Measurements from ENCODE around the gene DMRTC1.
"Not testable (repeated sequence)": the region's sequence is repeated elsewhere in the genome, so short reads cannot be mapped to it uniquely, and the experiment has no call there.

The DMRTC1 gene

GRCh38 chrX:72943819-72944169 is at the start of gene DMRTC1:
DMRTC1 (minus strand) TSS chrX:72943837; CDS start chrX:72875694, 68,143 bp downstream.
- DNase-seq (ENCODE audit: low read depth in 2 of 2) = not testable (repeated sequence)

GRCh38 chrX:72980894-72981469 is 37.3 kb upstream of the DMRTC1 start:
- DNase-seq (ENCODE audit: low read depth in 2 of 2) = not testable (repeated sequence)

- not testable (repeated sequence) for DNase-seq (ENCODE audit: low read depth in 2 of 2)
Measured at GRCh38 chrX:72974885-72975284, 31.2 kb upstream of the DMRTC1 start.

- DNase-seq (ENCODE audit: low read depth in 2 of 2) = not testable (repeated sequence)
Measured at GRCh38 chrX:72971859-72972258, 28.2 kb upstream of the DMRTC1 start.

- DNase-seq (ENCODE audit: low read depth in 2 of 2) = not testable (repeated sequence)
Measured at GRCh38 chrX:72959971-72960370, 16.3 kb upstream of the DMRTC1 start.

GRCh38 chrX:72943035-72943818 is 410 bp downstream of the DMRTC1 start:
- DNase-seq (ENCODE audit: low read depth in 2 of 2) = not testable (repeated sequence)

- not testable (repeated sequence) for DNase-seq (ENCODE audit: low read depth in 2 of 2)
Measured at GRCh38 chrX:72942272-72942671, 1.4 kb downstream of the DMRTC1 start.

- DNase-seq (ENCODE audit: low read depth in 2 of 2) = not testable (repeated sequence)
Measured at GRCh38 chrX:72937906-72938305, 5.7 kb downstream of the DMRTC1 start, which contains the start of gene FAM236A. FAM236A (plus strand) TSS chrX:72938206; CDS start chrX:72938263, 57 bp downstream.

- not testable (repeated sequence) for DNase-seq (ENCODE audit: low read depth in 2 of 2)
Measured at GRCh38 chrX:72936882-72937455, 6.7 kb downstream of the DMRTC1 start.

- not testable (repeated sequence) for DNase-seq (ENCODE audit: low read depth in 2 of 2)
Measured at GRCh38 chrX:72936455-72936854, 7.2 kb downstream of the DMRTC1 start.

GRCh38 chrX:72932283-72932682 is 11.4 kb downstream of the DMRTC1 start:
- DNase-seq (ENCODE audit: low read depth in 2 of 2) = not testable (repeated sequence)

GRCh38 chrX:72916096-72916495 is 27.5 kb downstream of the DMRTC1 start:
- not testable (repeated sequence) for DNase-seq (ENCODE audit: low read depth in 2 of 2)

- not testable (repeated sequence) for DNase-seq (ENCODE audit: low read depth in 2 of 2)
Measured at GRCh38 chrX:72912315-72912714, 31.3 kb downstream of the DMRTC1 start, which contains the start of gene FAM236C. FAM236C (plus strand) TSS chrX:72912615; CDS start chrX:72912715, 100 bp downstream.

- not testable (repeated sequence) for DNase-seq (ENCODE audit: low read depth in 2 of 2)
Measured at GRCh38 chrX:72889740-72890139, 53.9 kb downstream of the DMRTC1 start.

GRCh38 chrX:72882898-72883297 is 60.7 kb downstream of the DMRTC1 start:
- not testable (repeated sequence) for DNase-seq (ENCODE audit: low read depth in 2 of 2)

GRCh38 chrX:72837532-72837931 is 106.1 kb downstream of the DMRTC1 start:
- not testable (repeated sequence) for DNase-seq (ENCODE audit: low read depth in 2 of 2)

GRCh38 chrX:72830701-72831100 is 112.9 kb downstream of the DMRTC1 start:
- DNase-seq (ENCODE audit: low read depth in 2 of 2) = not testable (repeated sequence)
